Activated naive CD8-positive, alpha-beta T cell treated with anti-CD3 and anti-CD28 coated beads, Interleukin-2, amount 10 ng/mL, durations not matched to agents 7 days and 5 days (primary cell): Measurements from ENCODE around the gene HMGN1. TPM values are rescaled to one million over a fixed set of nuclear protein-coding genes. Genes with fewer than 3 reads are reported as not detected.
A peak's percentile ranks its signal among the peaks of the same experiment; 100 is the strongest.
"Not testable (repeated sequence)": the region's sequence is repeated elsewhere in the genome, so short reads cannot be mapped to it uniquely, and the experiment has no call there.

Experiments
- ATAC-seq: fragments of 150-1000 bp; cut with Tn5 transposase; one replicate; pipeline ENCODE4 v1.10.0; 2021; ENCODE audit warnings: low read depth, moderate library complexity
- POLR2A ChIA-PET: fragments of 350-600 bp; sonication (Branson Sonifier 250); formaldehyde crosslinking; loops from one replicate; lab custom pipeline; 2021; ENCODE audit warnings: antibody characterized with exemption; lab: Charles Lee
- DNase-seq: peaks from one replicate; pipeline ENCODE4 v3.0.0; 2021
- H3K27ac Mint-ChIP-seq: one replicate; pipeline ENCODE4 v1.8.0; 2022; ENCODE audit warnings: mild to moderate bottlenecking, mixed read lengths
- H3K27me3 Mint-ChIP-seq: one replicate; pipeline ENCODE4 v1.8.0; 2022; ENCODE audit warnings: mild to moderate bottlenecking, moderate library complexity, mixed read lengths
- H3K36me3 Mint-ChIP-seq: one replicate; pipeline ENCODE4 v1.8.0; 2021; ENCODE audit warnings: mild to moderate bottlenecking, mixed read lengths
- H3K4me1 Mint-ChIP-seq: one replicate; pipeline ENCODE4 v1.8.0; 2021; ENCODE audit warnings: mixed read lengths
- H3K4me3 Mint-ChIP-seq: one replicate; pipeline ENCODE4 v1.8.0; 2022; ENCODE audit warnings: mild to moderate bottlenecking, moderate library complexity, mixed read lengths
- H3K9me3 Mint-ChIP-seq: one replicate; pipeline ENCODE4 v1.8.0; 2021; ENCODE audit warnings: mixed read lengths
- total RNA-seq, 2 experiments: library from RNA; stranded (reverse); gene quantifications; one replicate each; pipeline ENCODE4 v1.2.3, GENCODE V29; 2021

HMGN1 gene
- total RNA-seq, 2 experiments from 2014 or later = 363 to 369 TPM

- H3K27me3 Mint-ChIP-seq, ATAC-seq, H3K9me3 Mint-ChIP-seq, DNase-seq, H3K36me3 Mint-ChIP-seq: not testable (repeated sequence)
- H3K27ac Mint-ChIP-seq = peak overlapping the region; percentile 0
- POLR2A ChIA-PET = interaction anchor here (3.4 kb wide), 1 partner anchor 34 kb away, joined by 40 read pairs; the partner anchor contains the start of gene HMGN1
- H3K4me1 Mint-ChIP-seq = peaks cover 22% of the 10 kb centered on the region
- peak overlapping the region; percentile 1 for H3K4me3 Mint-ChIP-seq
Measured at GRCh38 chr21:39382096-39382495, 33.2 kb upstream of the HMGN1 start.

GRCh38 chr21:39381009-39381408 lies 32.1 kb upstream of the HMGN1 start:
- peak overlapping the region; percentile 96 for H3K4me3 Mint-ChIP-seq
- no peaks in the 10 kb centered on the region for H3K36me3 Mint-ChIP-seq
- peaks cover 20% of the 10 kb centered on the region for H3K4me1 Mint-ChIP-seq
- POLR2A ChIA-PET = interaction anchor here (1.1 to 3.4 kb wide), 3 partner anchors 32 to 69 kb away, joined by 3 to 40 read pairs (median 10); partner anchors contain the start of genes BRWD1 and HMGN1
- DNase-seq (no peak), ATAC-seq (no peak)
- peak overlapping the region; percentile 90 for H3K27ac Mint-ChIP-seq
- H3K9me3 Mint-ChIP-seq = no peaks in the 10 kb centered on the region
- H3K27me3 Mint-ChIP-seq = peaks cover 6% of the 10 kb centered on the region

GRCh38 chr21:39379986-39380891 lies 31.4 kb upstream of the HMGN1 start:
- no peaks in the 10 kb centered on the region for H3K9me3 Mint-ChIP-seq
- H3K36me3 Mint-ChIP-seq = no peaks in the 10 kb centered on the region
- POLR2A ChIA-PET = interaction anchor here (0.6 to 3.4 kb wide), 7 partner anchors 10 to 196 kb away, joined by 3 to 40 read pairs (median 5); partner anchors contain the start of genes BRWD1, HMGN1 and PSMG1
- peaks cover 6% of the 10 kb centered on the region for H3K27me3 Mint-ChIP-seq
- peak overlapping the region; percentile 96 for H3K4me3 Mint-ChIP-seq
- H3K27ac Mint-ChIP-seq = peak overlapping the region; percentile 90
- H3K4me1 Mint-ChIP-seq = peaks cover 18% of the 10 kb centered on the region
- DNase-seq (peak; percentile 91), ATAC-seq (peak; percentile 100)

- DNase-seq (no peak), ATAC-seq (no peak)
- Mint-ChIP-seq H3K27ac (no peak overlapping the region), H3K36me3 (no peaks in the 10 kb centered on the region), H3K27me3 (peaks cover 12% of the 10 kb centered on the region), H3K9me3 (no peaks in the 10 kb centered on the region), H3K4me1 (peaks cover 14% of the 10 kb centered on the region), H3K4me3 (no peak overlapping the region)
- POLR2A ChIA-PET = no interaction called here
Measured at GRCh38 chr21:39377444-39378050, 28.7 kb upstream of the HMGN1 start.

GRCh38 chr21:39375446-39375845 lies 26.6 kb upstream of the HMGN1 start:
- no peak for DNase-seq
- peaks cover 6% of the 10 kb centered on the region for H3K4me1 Mint-ChIP-seq
- ATAC-seq = no peak
- H3K9me3 Mint-ChIP-seq = no peaks in the 10 kb centered on the region
- H3K4me3 Mint-ChIP-seq = no peak overlapping the region
- no peak overlapping the region for H3K27ac Mint-ChIP-seq
- H3K27me3 Mint-ChIP-seq = peaks cover 17% of the 10 kb centered on the region
- no peaks in the 10 kb centered on the region for H3K36me3 Mint-ChIP-seq
- POLR2A ChIA-PET = no interaction called here

GRCh38 chr21:39374046-39374445 lies 25.2 kb upstream of the HMGN1 start:
- H3K9me3 Mint-ChIP-seq = no peaks in the 10 kb centered on the region
- H3K4me1 Mint-ChIP-seq = peaks cover 6% of the 10 kb centered on the region
- H3K27me3 Mint-ChIP-seq = peaks cover 19% of the 10 kb centered on the region
- ATAC-seq = no peak
- no peaks in the 10 kb centered on the region for H3K36me3 Mint-ChIP-seq
- H3K27ac Mint-ChIP-seq = no peak overlapping the region
- no peak for DNase-seq
- POLR2A ChIA-PET = interaction anchor here (1.0 kb wide), 1 partner anchor 14 kb away, joined by 3 read pairs; no protein-coding TSS in a partner anchor
- H3K4me3 Mint-ChIP-seq = no peak overlapping the region

GRCh38 chr21:39373634-39374033 lies 24.7 kb upstream of the HMGN1 start:
- H3K27me3 Mint-ChIP-seq = peaks cover 19% of the 10 kb centered on the region
- no peak overlapping the region for H3K27ac Mint-ChIP-seq
- POLR2A ChIA-PET = interaction anchor here (1.0 kb wide), 1 partner anchor 14 kb away, joined by 3 read pairs; no protein-coding TSS in a partner anchor
- H3K4me1 Mint-ChIP-seq = peaks cover 6% of the 10 kb centered on the region
- DNase-seq (no peak), ATAC-seq (peak; percentile 75)
- no peaks in the 10 kb centered on the region for H3K9me3 Mint-ChIP-seq
- no peaks in the 10 kb centered on the region for H3K36me3 Mint-ChIP-seq
- no peak overlapping the region for H3K4me3 Mint-ChIP-seq

- POLR2A ChIA-PET, H3K9me3 Mint-ChIP-seq, H3K27ac Mint-ChIP-seq, H3K4me1 Mint-ChIP-seq, H3K4me3 Mint-ChIP-seq, H3K36me3 Mint-ChIP-seq, DNase-seq, ATAC-seq: not testable (repeated sequence)
- peaks cover 10% of the 10 kb centered on the region for H3K27me3 Mint-ChIP-seq
Measured at GRCh38 chr21:39369896-39370288, 21.0 kb upstream of the HMGN1 start.

GRCh38 chr21:39367783-39368182 lies 18.9 kb upstream of the HMGN1 start:
- H3K9me3 Mint-ChIP-seq = no peaks in the 10 kb centered on the region
- no peaks in the 10 kb centered on the region for H3K36me3 Mint-ChIP-seq
- H3K4me1 Mint-ChIP-seq = peaks cover 3% of the 10 kb centered on the region
- H3K27me3 Mint-ChIP-seq = peaks cover 7% of the 10 kb centered on the region
- no peak overlapping the region for H3K27ac Mint-ChIP-seq
- H3K4me3 Mint-ChIP-seq = no peak overlapping the region
- DNase-seq (no peak), ATAC-seq (no peak)
- POLR2A ChIA-PET = interaction anchor here (0.7 kb wide), 1 partner anchor 63 kb away, joined by 4 read pairs; no protein-coding TSS in a partner anchor

- ATAC-seq = no peak
- H3K27ac Mint-ChIP-seq = no peak overlapping the region
- H3K36me3 Mint-ChIP-seq = no peaks in the 10 kb centered on the region
- DNase-seq = no peak
- POLR2A ChIA-PET = no interaction called here
- H3K9me3 Mint-ChIP-seq = no peaks in the 10 kb centered on the region
- peaks cover 3% of the 10 kb centered on the region for H3K4me1 Mint-ChIP-seq
- H3K4me3 Mint-ChIP-seq = no peak overlapping the region
- peaks cover 7% of the 10 kb centered on the region for H3K27me3 Mint-ChIP-seq
Measured at GRCh38 chr21:39366563-39366962, 17.7 kb upstream of the HMGN1 start.

GRCh38 chr21:39364949-39365348 lies 16.1 kb upstream of the HMGN1 start:
- DNase-seq (no peak), ATAC-seq (no peak)
- H3K9me3 Mint-ChIP-seq = no peaks in the 10 kb centered on the region
- POLR2A ChIA-PET = no interaction called here
- H3K36me3 Mint-ChIP-seq = no peaks in the 10 kb centered on the region
- no peaks in the 10 kb centered on the region for H3K4me1 Mint-ChIP-seq
- peaks cover 5% of the 10 kb centered on the region for H3K27me3 Mint-ChIP-seq
- no peak overlapping the region for H3K27ac Mint-ChIP-seq
- no peak overlapping the region for H3K4me3 Mint-ChIP-seq

- ATAC-seq (no peak), DNase-seq (no peak)
- Mint-ChIP-seq H3K4me3 (no peak overlapping the region), H3K9me3 (no peaks in the 10 kb centered on the region), H3K27ac (no peak overlapping the region), H3K27me3 (peaks cover 5% of the 10 kb centered on the region), H3K4me1 (no peaks in the 10 kb centered on the region), H3K36me3 (no peaks in the 10 kb centered on the region)
- POLR2A ChIA-PET = interaction anchor here (0.6 kb wide), 1 partner anchor 62 kb away, joined by 4 read pairs; no protein-coding TSS in a partner anchor
Measured at GRCh38 chr21:39363607-39364555, 15.0 kb upstream of the HMGN1 start.
